LNCaP clone FGC (cell line): ENCODE results near the gene MEIS1.

Experiments used
- DNase-seq: peaks from one replicate; pipeline ENCODE4 v3.0.0-alpha.2; 2011; ENCODE audit warnings: low read depth
- H3K4me3 ChIP-seq: 2 replicates; pipeline ENCODE4 v1.5.1; 2011; ENCODE audit warnings: mild to moderate bottlenecking, low read depth, low read length, control low read depth
- CTCF ChIP-seq: IDR thresholded peaks from 2 replicates; pipeline ENCODE4 v1.5.1; 2012; ENCODE audit warnings: mild to moderate bottlenecking; ENCODE audit not compliant: control insufficient read depth, insufficient read depth; ENCODE audit errors: extremely low read depth

Gene MEIS1

GRCh38 chr2:66521291-66521922 is 86.5 kb downstream of the MEIS1 start:
- DNase-seq = no peak
- H3K4me3 ChIP-seq = no peak overlapping the region
- TF ChIP-seq CTCF = no peak

- TF ChIP-seq CTCF = no peak
- no peak overlapping the region for H3K4me3 ChIP-seq
- no peak for DNase-seq
These were observed 87.9 kb downstream of the MEIS1 start for GRCh38 chr2:66522611-66523376.

GRCh38 chr2:66523377-66523969 is 88.5 kb downstream of the MEIS1 start:
- no peak for DNase-seq
- TF ChIP-seq CTCF = no peak
- H3K4me3 ChIP-seq = no peak overlapping the region

GRCh38 chr2:66523990-66524389 is 89.1 kb downstream of the MEIS1 start:
- no peak for DNase-seq

GRCh38 chr2:66525606-66526005 is 90.7 kb downstream of the MEIS1 start:
- no peak for DNase-seq
- no peak overlapping the region for H3K4me3 ChIP-seq
- no peak for TF ChIP-seq CTCF

More at GRCh38 chr2:66523990-66524389, 89.1 kb downstream of the MEIS1 start:
- TF ChIP-seq CTCF = no peak
- no peak overlapping the region for H3K4me3 ChIP-seq

- DNase-seq = no peak
- no peak for TF ChIP-seq CTCF
- H3K4me3 ChIP-seq = no peak overlapping the region
These were observed 91.3 kb downstream of the MEIS1 start for GRCh38 chr2:66526180-66526579.
